ENCODE measurements around the gene CASKIN1. TPM values are rescaled to one million over a fixed set of nuclear protein-coding genes. Genes with fewer than 3 reads are reported as not detected.

CASKIN1 gene
- total RNA-seq, 1 donor from 2014 or later: 2.4 TPM

- Mint-ChIP-seq H3K9me3 (ENCODE audit: unreplicated experiment) (no peaks in the 10 kb centered on the region), H3K4me1 (ENCODE audit: unreplicated experiment) (peaks cover 31% of the 10 kb centered on the region), H3K36me3 (ENCODE audit: low read depth, unreplicated experiment) (peaks cover 9% of the 10 kb centered on the region), H3K27ac (ENCODE audit: unreplicated experiment) (no peak overlapping the region), H3K4me3 (ENCODE audit: unreplicated experiment) (no peak overlapping the region), H3K27me3 (ENCODE audit: unreplicated experiment) (peaks cover 12% of the 10 kb centered on the region)
- no peak for DNase-seq (ENCODE audit: low spot score)
- no peak for TF ChIP-seq CTCF (IDR thresholded peaks at IDR 0.05; ENCODE audit: unreplicated experiment)
Measured at GRCh38 chr16:2160915-2161551, 35.4 kb downstream of the CASKIN1 start.

GRCh38 chr16:2159175-2159838 lies 37.1 kb downstream of the CASKIN1 start:
- Mint-ChIP-seq H3K4me1 (ENCODE audit: unreplicated experiment) (peaks cover 41% of the 10 kb centered on the region), H3K27me3 (ENCODE audit: unreplicated experiment) (peaks cover 23% of the 10 kb centered on the region), H3K36me3 (ENCODE audit: low read depth, unreplicated experiment) (peaks cover 9% of the 10 kb centered on the region), H3K4me3 (ENCODE audit: unreplicated experiment) (no peak overlapping the region), H3K27ac (ENCODE audit: unreplicated experiment) (peak overlapping the region; percentile 88), H3K9me3 (ENCODE audit: unreplicated experiment) (no peaks in the 10 kb centered on the region)
- TF ChIP-seq CTCF (IDR thresholded peaks at IDR 0.05; ENCODE audit: unreplicated experiment): no peak
- DNase-seq (ENCODE audit: low spot score): no peak

GRCh38 chr16:2158262-2158638 lies 38.2 kb downstream of the CASKIN1 start:
- H3K36me3 Mint-ChIP-seq (ENCODE audit: low read depth, unreplicated experiment): peaks cover 9% of the 10 kb centered on the region
- DNase-seq (ENCODE audit: low spot score): no peak
- H3K4me3 Mint-ChIP-seq (ENCODE audit: unreplicated experiment): no peak overlapping the region
- H3K4me1 Mint-ChIP-seq (ENCODE audit: unreplicated experiment): peaks cover 41% of the 10 kb centered on the region
- peak overlapping the region; percentile 88 for H3K27ac Mint-ChIP-seq (ENCODE audit: unreplicated experiment)
- H3K27me3 Mint-ChIP-seq (ENCODE audit: unreplicated experiment): peaks cover 23% of the 10 kb centered on the region
- no peak for TF ChIP-seq CTCF (IDR thresholded peaks at IDR 0.05; ENCODE audit: unreplicated experiment)
- no peaks in the 10 kb centered on the region for H3K9me3 Mint-ChIP-seq (ENCODE audit: unreplicated experiment)

GRCh38 chr16:2157480-2158261 lies 38.7 kb downstream of the CASKIN1 start:
- H3K4me1 Mint-ChIP-seq (ENCODE audit: unreplicated experiment): peaks cover 41% of the 10 kb centered on the region
- H3K4me3 Mint-ChIP-seq (ENCODE audit: unreplicated experiment): peak overlapping the region; percentile 98
- DNase-seq (ENCODE audit: low spot score): no peak
- no peaks in the 10 kb centered on the region for H3K9me3 Mint-ChIP-seq (ENCODE audit: unreplicated experiment)
- TF ChIP-seq CTCF (IDR thresholded peaks at IDR 0.05; ENCODE audit: unreplicated experiment): no peak
- peaks cover 9% of the 10 kb centered on the region for H3K36me3 Mint-ChIP-seq (ENCODE audit: low read depth, unreplicated experiment)
- H3K27me3 Mint-ChIP-seq (ENCODE audit: unreplicated experiment): peaks cover 23% of the 10 kb centered on the region
- H3K27ac Mint-ChIP-seq (ENCODE audit: unreplicated experiment): peak overlapping the region; percentile 76

Measured in endothelial cell (in vitro differentiated cells).